ENCODE results near the gene CEACAM19.
"Not testable (repeated sequence)": the region's sequence is repeated elsewhere in the genome, so short reads cannot be mapped to it uniquely, and the experiment has no call there.

Gene CEACAM19

GRCh38 chr19:44701228-44701627 is 29.9 kb downstream of the CEACAM19 start:
- no peak for DNase-seq (ENCODE audit: low spot score)

DNA sequence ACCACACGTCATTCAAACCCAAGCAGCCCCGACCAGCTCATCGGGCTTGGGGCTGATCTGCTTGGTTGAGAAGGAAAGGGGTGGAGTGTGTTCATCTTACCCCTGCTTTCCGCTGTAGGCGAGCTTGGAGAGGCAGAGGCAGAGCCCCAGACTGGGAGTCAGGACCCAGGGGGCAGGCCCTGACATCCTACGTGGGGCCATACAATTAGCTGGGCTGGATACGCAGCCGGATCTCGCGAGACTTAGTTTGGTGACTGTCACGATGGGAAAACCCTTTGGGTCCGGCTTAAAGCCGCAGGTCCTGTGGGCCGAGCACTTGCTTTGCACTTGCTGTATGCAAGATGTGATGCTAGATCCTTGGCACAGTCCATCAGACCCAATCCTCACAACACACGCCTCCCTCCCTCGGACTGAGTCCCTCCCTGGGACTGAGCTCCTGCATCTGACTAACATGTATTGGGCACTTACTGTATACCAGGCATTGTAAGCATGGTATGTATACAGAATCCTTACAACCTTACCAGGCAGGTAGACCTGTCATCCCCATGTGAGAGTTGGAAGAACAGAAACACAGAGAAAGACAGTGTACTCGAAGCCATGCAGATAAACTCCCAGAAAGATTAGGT is 31.4 kb downstream of the CEACAM19 start:
- no peak for DNase-seq (ENCODE audit: low spot score)

DNA sequence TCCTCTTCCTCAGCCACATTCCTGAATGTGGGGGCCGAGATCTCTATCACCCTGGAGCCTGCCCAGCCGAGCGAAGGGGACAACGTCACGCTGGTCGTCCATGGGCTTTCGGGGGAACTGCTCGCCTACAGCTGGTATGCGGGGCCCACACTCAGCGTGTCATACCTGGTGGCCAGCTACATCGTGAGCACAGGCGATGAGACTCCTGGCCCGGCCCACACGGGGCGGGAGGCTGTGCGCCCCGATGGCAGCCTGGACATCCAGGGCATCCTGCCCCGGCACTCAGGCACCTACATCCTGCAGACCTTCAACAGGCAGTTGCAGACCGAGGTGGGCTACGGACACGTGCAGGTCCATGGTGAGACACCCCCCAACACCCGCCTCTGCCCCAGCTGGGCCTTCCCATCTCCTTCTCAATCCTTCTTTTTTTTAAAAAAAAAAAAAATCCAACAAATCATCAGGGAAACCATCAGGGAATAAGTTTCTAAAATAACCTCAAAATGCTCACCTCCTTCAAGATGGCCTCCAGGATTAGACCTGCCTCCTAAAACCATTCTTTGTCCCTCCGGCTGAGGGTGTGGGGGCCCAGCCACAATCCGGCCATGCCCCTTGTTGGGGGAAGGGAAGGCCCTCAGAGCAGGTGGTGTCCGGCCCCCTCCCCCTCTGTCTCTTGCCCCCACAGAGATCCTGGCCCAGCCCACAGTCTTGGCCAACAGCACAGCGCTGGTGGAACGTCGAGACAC is 32.2 kb downstream of the CEACAM19 start:
- DNase-seq (ENCODE audit: low spot score) = no peak

- no peak for DNase-seq (ENCODE audit: low spot score)
Observed at GRCh38 chr19:44704982-44705381, 33.7 kb downstream of the CEACAM19 start.

GRCh38 chr19:44705502-44706010 is 34.3 kb downstream of the CEACAM19 start:
- no peak for DNase-seq (ENCODE audit: low spot score)

GRCh38 chr19:44706506-44707236 is 35.4 kb downstream of the CEACAM19 start:
- no peak for DNase-seq (ENCODE audit: low spot score)

DNA sequence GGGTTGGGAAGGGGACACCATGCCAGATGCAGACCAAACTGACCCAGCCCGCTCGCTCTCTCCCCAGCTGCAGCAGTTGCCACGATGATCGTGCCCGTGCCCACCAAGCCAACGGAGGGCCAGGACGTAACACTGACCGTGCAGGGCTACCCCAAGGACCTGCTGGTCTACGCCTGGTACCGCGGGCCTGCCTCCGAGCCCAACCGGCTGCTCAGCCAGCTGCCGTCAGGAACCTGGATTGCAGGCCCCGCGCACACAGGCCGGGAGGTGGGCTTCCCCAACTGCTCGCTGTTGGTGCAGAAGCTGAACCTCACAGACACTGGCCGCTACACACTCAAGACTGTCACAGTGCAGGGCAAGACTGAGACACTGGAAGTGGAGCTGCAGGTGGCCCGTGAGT is 36.5 kb downstream of the CEACAM19 start:
- no peak for DNase-seq (ENCODE audit: low spot score)

- DNase-seq (ENCODE audit: low spot score) = no peak
Observed at GRCh38 chr19:44708940-44709339, 37.7 kb downstream of the CEACAM19 start.

- not testable (repeated sequence) for DNase-seq (ENCODE audit: low spot score)
Observed at GRCh38 chr19:44709434-44710266, 38.4 kb downstream of the CEACAM19 start.

GRCh38 chr19:44710483-44710882 is 39.2 kb downstream of the CEACAM19 start:
- DNase-seq (ENCODE audit: low spot score) = no peak

DNA sequence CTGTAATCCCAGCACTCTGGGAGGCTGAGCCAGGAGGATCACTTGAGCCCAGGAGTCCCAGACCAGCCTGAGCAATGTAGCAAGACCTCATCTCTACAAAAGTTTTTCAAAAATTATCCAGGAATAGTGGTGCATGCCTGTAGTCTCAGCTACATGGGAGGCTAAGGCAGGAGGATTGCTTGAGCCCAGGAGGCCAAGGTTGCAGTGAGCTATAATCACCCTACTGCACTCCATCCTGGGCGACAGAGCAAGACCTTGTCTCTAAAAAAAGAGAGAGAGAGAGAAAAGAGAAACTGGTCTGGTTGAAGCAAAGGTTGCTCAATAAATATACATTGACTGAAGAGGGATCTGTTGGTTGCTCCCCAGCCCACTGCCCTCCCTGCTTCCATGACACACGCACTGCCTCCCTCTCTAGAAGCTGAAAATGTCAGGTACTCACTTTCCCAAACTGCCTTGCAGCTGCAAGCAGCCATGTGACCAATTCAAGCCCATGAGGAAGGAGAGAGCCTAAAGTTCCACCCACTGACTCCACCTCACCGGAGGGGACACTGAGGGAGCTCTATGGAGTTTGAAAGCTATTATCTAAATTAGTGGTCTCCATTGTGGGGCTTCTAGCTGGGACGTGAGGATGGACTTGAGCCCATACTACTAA is 41.7 kb downstream of the CEACAM19 start:
- DNase-seq (ENCODE audit: low spot score) = no peak

GRCh38 chr19:44714597-44715169 is 43.4 kb downstream of the CEACAM19 start:
- no peak for DNase-seq (ENCODE audit: low spot score)

DNA sequence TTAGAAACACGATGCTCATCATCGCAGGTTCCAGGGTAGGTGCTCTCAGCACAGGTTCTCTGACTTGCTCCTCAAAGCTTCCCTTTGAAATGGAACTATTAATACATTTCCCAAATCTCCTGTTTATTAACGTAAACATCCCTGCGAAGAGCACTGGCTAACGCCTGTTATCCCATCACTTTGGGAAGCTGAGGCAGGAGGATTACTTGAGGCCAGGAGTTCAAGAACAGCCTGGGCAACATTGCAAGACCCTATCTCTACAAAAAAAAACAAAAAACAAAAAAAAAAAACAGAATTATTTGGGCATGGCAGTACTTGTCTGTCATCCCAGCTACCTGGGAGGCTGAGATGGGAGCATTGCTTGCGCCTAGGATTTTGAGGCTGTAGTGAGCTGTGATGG is 46.3 kb downstream of the CEACAM19 start:
- DNase-seq (ENCODE audit: low spot score) = no peak

DNA sequence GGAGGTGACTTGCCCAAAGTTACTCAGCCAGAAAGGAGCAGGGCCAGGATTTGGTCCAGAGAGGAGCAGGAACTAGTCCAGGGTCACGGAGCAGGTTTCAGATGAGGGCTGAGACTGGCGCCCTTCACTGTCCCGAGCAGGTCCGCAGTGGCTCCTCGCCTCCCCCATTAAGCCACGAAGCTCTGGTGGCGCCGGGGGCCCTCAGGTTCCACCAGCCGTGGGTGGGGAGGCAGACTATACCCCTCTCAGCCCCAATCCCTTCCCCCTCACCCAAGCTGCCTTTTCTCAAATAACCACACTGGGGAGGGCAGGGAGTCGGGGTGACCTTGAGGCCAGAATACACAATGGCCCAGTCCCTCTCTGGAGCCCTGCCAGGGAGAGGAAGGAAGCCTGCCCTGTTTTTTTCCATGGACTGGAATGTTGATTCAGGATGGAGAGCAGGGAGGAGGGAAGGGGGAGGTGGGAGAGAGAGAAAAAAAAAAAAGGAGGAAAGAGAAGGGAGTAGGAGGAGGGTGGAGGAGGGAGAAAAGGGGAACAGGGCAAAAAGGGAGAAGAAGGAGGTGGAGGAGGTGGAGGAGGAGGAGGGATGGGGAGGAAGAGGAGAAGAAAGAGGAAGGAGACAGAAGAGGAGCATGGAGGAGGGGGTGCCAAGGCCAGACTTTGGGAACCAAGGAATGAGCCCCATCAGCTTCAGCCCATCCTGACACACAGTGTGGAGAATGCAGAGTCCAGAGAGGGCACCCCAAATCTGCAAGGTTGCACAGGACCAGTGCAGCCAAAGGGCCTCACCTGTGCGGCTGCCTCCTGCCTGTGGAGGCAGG is 47.4 kb downstream of the CEACAM19 start:
- no peak for DNase-seq (ENCODE audit: low spot score)

DNA sequence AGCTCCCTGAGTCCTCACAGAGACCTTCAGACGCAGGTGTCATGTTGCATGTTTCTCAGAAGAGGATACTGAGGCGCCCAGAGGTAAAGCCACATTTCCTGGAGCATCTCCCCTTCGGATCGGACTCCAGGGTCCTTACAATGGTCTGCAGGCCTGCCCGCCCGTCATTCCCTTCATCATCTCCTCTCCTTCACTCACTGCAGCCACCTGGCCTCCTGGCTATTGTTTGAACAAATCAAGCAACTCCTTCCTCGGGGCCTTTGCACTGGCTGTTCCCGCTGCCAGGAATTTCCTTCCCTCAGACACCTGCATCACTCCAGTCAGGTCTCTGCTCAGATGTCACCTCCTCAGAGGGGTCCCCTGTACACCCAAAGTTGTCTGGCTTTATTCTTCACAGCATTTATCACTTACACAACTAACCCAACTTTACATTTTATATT is 48.0 kb downstream of the CEACAM19 start:
- DNase-seq (ENCODE audit: low spot score) = no peak

DNA sequence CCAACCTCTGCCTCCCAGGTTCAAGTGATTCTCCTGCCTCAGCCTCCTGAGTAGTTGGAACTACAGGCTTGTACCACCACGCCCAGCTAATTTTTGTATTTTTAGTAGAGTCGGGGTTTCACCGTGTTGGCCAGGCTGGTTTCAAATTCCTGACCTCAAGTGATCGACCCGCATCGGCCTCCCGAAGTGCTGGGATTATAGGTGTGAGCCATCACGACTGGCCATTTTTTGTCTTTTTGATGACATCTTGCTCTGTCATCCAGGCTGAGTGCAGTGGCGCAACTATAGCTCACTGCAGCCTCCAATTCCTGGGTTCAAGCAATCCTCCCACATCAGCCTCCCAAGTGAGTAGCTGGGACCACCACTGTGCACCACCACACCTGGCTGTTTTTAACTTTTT is 49.1 kb downstream of the CEACAM19 start:
- not testable (repeated sequence) for DNase-seq (ENCODE audit: low spot score)

- no peak for DNase-seq (ENCODE audit: low spot score)
Observed at GRCh38 chr19:44720945-44721344, 49.7 kb downstream of the CEACAM19 start.

DNA sequence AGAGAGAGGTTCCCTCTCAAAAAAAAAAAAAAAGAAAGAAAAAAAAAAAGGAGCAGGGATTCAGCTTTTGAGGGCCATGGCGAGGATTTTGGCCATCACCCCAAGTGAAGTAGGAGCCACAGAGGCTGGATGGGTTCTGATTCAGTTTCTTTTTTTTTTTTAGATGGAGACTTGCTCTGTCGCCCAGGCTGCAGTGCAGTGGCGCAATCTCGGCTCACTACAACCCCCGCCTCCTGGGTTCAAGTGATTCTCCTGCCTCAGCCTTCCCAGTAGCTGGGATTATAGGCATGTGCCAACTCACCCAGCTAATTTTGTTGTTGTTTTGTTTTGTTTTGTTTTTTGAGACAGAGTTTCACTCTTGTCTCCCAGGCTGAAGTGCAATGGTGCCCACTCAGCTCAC is 50.1 kb downstream of the CEACAM19 start:
- not testable (repeated sequence) for DNase-seq (ENCODE audit: low spot score)

DNA sequence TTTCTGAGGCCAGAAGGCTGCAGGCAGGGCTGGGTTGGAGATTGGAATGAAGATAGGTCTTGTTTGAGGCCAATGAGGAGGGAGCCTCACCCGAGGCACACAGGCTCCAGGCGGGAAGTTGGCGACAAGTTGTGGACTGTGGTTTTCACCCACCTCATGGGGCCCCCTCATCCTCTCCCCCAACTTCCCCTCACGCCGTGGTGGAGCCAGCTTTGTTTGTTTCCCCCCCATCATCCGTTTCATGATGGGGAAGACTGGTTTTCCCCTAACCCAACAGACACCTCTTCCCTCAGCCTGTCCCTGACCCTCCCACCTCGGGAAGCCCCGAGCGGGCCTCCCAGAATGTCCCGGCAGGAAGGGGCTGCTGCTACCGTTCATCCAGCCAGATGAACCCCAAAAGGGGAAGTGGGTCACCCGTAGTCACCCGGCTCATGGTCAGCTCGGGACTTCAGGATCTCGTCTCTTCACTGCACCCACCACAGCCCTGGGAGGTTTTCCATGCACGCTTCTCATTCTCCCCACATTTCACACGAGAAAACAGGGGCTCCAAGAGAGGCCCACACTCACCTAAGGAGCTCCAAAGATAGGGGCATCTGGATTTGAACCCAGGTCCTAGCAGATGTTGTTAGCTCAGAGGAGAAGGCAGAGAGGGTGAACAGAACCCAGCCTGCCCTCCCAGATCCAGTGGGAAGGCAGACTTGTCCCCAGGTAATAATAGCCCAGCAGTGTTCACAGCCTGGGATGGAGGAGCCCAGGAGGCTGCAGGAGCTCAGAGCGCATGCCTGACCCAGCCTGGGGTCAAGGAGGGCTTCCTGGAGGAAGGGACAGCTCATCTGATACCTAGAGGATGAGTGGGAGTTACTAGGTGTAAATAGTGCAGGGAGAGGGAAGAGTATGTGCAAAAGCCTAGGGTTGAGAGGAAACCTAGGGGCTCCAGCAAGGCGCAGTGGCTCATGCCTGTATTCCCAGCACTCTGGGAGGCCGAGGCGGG is 51.1 kb downstream of the CEACAM19 start:
- DNase-seq (ENCODE audit: low spot score) = peak; percentile 10
